Neural progenitor cell (in vitro differentiated cells): Measurements from ENCODE around the gene THBD. TPM values are rescaled to one million over a fixed set of nuclear protein-coding genes. Genes with fewer than 3 reads are reported as not detected.

Experiments used
- DNase-seq: peaks from one replicate; pipeline ENCODE4 v3.0.0-alpha.2; 2016; ENCODE audit warnings: low spot score
- H2AFZ ChIP-seq: fragments of 200-600 bp; sonication (generic); replicated peaks from 2 replicates; pipeline ENCODE4 v1.6.1; 2016; ENCODE audit warnings: antibody characterized with exemption
- H3F3A ChIP-seq: fragments of 200-600 bp; sonication (generic); 2 replicates; pipeline ENCODE4 v1.6.1; 2016; ENCODE audit warnings: antibody characterized with exemption, low read depth
- H3K27ac ChIP-seq: fragments of 200-600 bp; sonication (generic); 2 replicates; pipeline ENCODE4 v1.5.1; 2016; ENCODE audit warnings: mild to moderate bottlenecking
- H3K27me3 ChIP-seq: fragments of 200-600 bp; sonication (generic); 2 replicates; pipeline ENCODE4 v1.6.1; 2016; ENCODE audit warnings: mild to moderate bottlenecking, moderate library complexity
- H3K36me3 ChIP-seq: fragments of 200-600 bp; sonication (generic); 2 replicates; pipeline ENCODE4 v1.5.1; 2016
- H3K4me1 ChIP-seq: fragments of 200-600 bp; sonication (generic); 2 replicates; pipeline ENCODE4 v1.6.1; 2016; ENCODE audit warnings: mixed run types
- H3K4me2 ChIP-seq: fragments of 200-600 bp; sonication (generic); 2 replicates; pipeline ENCODE4 v1.6.1; 2016
- H3K4me3 ChIP-seq: fragments of 200-600 bp; sonication (generic); 2 replicates; pipeline ENCODE4 v1.5.1; 2016
- H3K79me2 ChIP-seq: fragments of 200-600 bp; sonication (generic); 2 replicates; pipeline ENCODE4 v1.6.1; 2016; ENCODE audit warnings: low read depth
- H3K9ac ChIP-seq: fragments of 200-600 bp; sonication (generic); 2 replicates; pipeline ENCODE4 v1.6.1; 2016
- H3K9me3 ChIP-seq: fragments of 200-600 bp; sonication (generic); 2 replicates; pipeline ENCODE4 v1.5.1; 2016; ENCODE audit warnings: low read depth
- H4K20me1 ChIP-seq: fragments of 200-600 bp; sonication (generic); 2 replicates; pipeline ENCODE4 v1.6.1; 2016; ENCODE audit warnings: low read depth
- H3K27ac Mint-ChIP-seq: 3 replicates; pipeline ENCODE4 v1.8.0; 2021; ENCODE audit warnings: mixed read lengths
- H3K27me3 Mint-ChIP-seq: 2 replicates; pipeline ENCODE4 v1.8.0; 2022; ENCODE audit warnings: low read depth, mild to moderate bottlenecking, inconsistent platforms, moderate library complexity, mixed read lengths; ENCODE audit not compliant: insufficient read depth
- H3K36me3 Mint-ChIP-seq: 3 replicates; pipeline ENCODE4 v1.8.0; 2021; ENCODE audit warnings: mixed read lengths
- H3K4me1 Mint-ChIP-seq: 3 replicates; pipeline ENCODE4 v1.8.0; 2021; ENCODE audit warnings: mixed read lengths
- H3K4me3 Mint-ChIP-seq: 3 replicates; pipeline ENCODE4 v1.8.0; 2021; ENCODE audit warnings: mild to moderate bottlenecking, moderate library complexity, mixed read lengths
- H3K9me3 Mint-ChIP-seq: 3 replicates; pipeline ENCODE4 v1.8.0; 2020; ENCODE audit warnings: mixed read lengths
- CTCF ChIP-seq: fragments of 200-600 bp; sonication (generic); IDR thresholded peaks from 2 replicates; pipeline ENCODE4 v1.5.1; 2017; ENCODE audit warnings: antibody characterized with exemption, mild to moderate bottlenecking
- EZH2 ChIP-seq: fragments of 200-600 bp; sonication (generic); IDR thresholded peaks from 2 replicates; pipeline ENCODE4 v1.6.1; 2017; ENCODE audit warnings: antibody characterized with exemption, mild to moderate bottlenecking, moderate library complexity
- EZH2phosphoT487 ChIP-seq: fragments of 200-600 bp; sonication (generic); IDR thresholded peaks from 2 replicates; pipeline ENCODE4 v1.6.1; 2017; ENCODE audit warnings: antibody characterized with exemption
- total RNA-seq: library from RNA; depleted of rRNA; stranded (reverse); fragments of >200 nt; gene quantifications from 2 replicates; pipeline ENCODE4 v1.2.3, GENCODE V29; 2015; ENCODE audit warnings: low replicate concordance

THBD gene
- total RNA-seq, 1 donor from 2014 or later: 0.15 TPM

- Histone ChIP-seq H3F3A (no peaks in the 10 kb centered on the region), H3K27ac (no peak overlapping the region), H3K4me3 (no peak overlapping the region), H3K27me3 (no peaks in the 10 kb centered on the region), H3K9me3 (no peaks in the 10 kb centered on the region), H3K4me2 (no peak overlapping the region), H2AFZ (no peak overlapping the region), H3K36me3 (no peaks in the 10 kb centered on the region), H3K4me1 (peaks cover 11% of the 10 kb centered on the region), H4K20me1 (no peaks in the 10 kb centered on the region), H3K79me2 (no peaks in the 10 kb centered on the region), H3K9ac (no peak overlapping the region)
- no peak for DNase-seq
- Mint-ChIP-seq H3K27ac (no peak overlapping the region), H3K27me3 (peaks cover 6% of the 10 kb centered on the region), H3K4me3 (no peak overlapping the region), H3K36me3 (no peaks in the 10 kb centered on the region), H3K9me3 (no peaks in the 10 kb centered on the region), H3K4me1 (peaks cover 20% of the 10 kb centered on the region)
- TF ChIP-seq EZH2phosphoT487: no peak
- TF ChIP-seq EZH2: no peak
- no peak for TF ChIP-seq CTCF
Measured at GRCh38 chr20:23060629-23061028, 11.2 kb upstream of the THBD start.

- Histone ChIP-seq H3K9me3 (no peaks in the 10 kb centered on the region), H3F3A (no peaks in the 10 kb centered on the region), H3K9ac (no peak overlapping the region), H3K79me2 (no peaks in the 10 kb centered on the region), H2AFZ (no peak overlapping the region), H3K27me3 (no peaks in the 10 kb centered on the region), H3K27ac (no peak overlapping the region), H3K4me1 (peaks cover 4% of the 10 kb centered on the region), H3K4me3 (no peak overlapping the region), H3K36me3 (no peaks in the 10 kb centered on the region), H3K4me2 (no peak overlapping the region), H4K20me1 (no peaks in the 10 kb centered on the region)
- no peak overlapping the region for H3K4me3 Mint-ChIP-seq
- no peak for DNase-seq
- H3K27ac Mint-ChIP-seq: no peak overlapping the region
- TF ChIP-seq EZH2phosphoT487: no peak
- H3K9me3 Mint-ChIP-seq: no peaks in the 10 kb centered on the region
- H3K4me1 Mint-ChIP-seq: peaks cover 13% of the 10 kb centered on the region
- H3K36me3 Mint-ChIP-seq: no peaks in the 10 kb centered on the region
- H3K27me3 Mint-ChIP-seq: peaks cover 6% of the 10 kb centered on the region
Measured at GRCh38 chr20:23059846-23060245, 10.4 kb upstream of the THBD start.

- Histone ChIP-seq H3K4me1 (no peaks in the 10 kb centered on the region), H3K27ac (no peak overlapping the region), H3K36me3 (no peaks in the 10 kb centered on the region), H3F3A (no peaks in the 10 kb centered on the region), H2AFZ (no peak overlapping the region), H3K27me3 (peaks cover 5% of the 10 kb centered on the region), H3K4me3 (no peak overlapping the region), H3K79me2 (no peaks in the 10 kb centered on the region), H3K9me3 (no peaks in the 10 kb centered on the region), H4K20me1 (no peaks in the 10 kb centered on the region), H3K9ac (no peak overlapping the region), H3K4me2 (no peak overlapping the region)
- H3K27me3 Mint-ChIP-seq: peaks cover 6% of the 10 kb centered on the region
- no peak for TF ChIP-seq EZH2phosphoT487
- TF ChIP-seq EZH2: no peak
- TF ChIP-seq CTCF: no peak
- no peaks in the 10 kb centered on the region for H3K9me3 Mint-ChIP-seq
- no peaks in the 10 kb centered on the region for H3K36me3 Mint-ChIP-seq
- no peak overlapping the region for H3K4me3 Mint-ChIP-seq
- no peak overlapping the region for H3K27ac Mint-ChIP-seq
- peaks cover 9% of the 10 kb centered on the region for H3K4me1 Mint-ChIP-seq
- no peak for DNase-seq
Measured at GRCh38 chr20:23059001-23059400, 9.5 kb upstream of the THBD start.

- Mint-ChIP-seq H3K4me1 (peaks cover 9% of the 10 kb centered on the region), H3K9me3 (no peaks in the 10 kb centered on the region), H3K27me3 (peaks cover 6% of the 10 kb centered on the region), H3K4me3 (no peak overlapping the region), H3K27ac (no peak overlapping the region), H3K36me3 (no peaks in the 10 kb centered on the region)
- no peaks in the 10 kb centered on the region for H3F3A ChIP-seq
- DNase-seq: no peak
- TF ChIP-seq EZH2 (no peak), CTCF (no peak), EZH2phosphoT487 (no peak)
- H3K27me3 ChIP-seq: peaks cover 12% of the 10 kb centered on the region
- no peaks in the 10 kb centered on the region for H3K79me2 ChIP-seq
- no peak overlapping the region for H3K27ac ChIP-seq
- no peak overlapping the region for H3K4me3 ChIP-seq
- no peaks in the 10 kb centered on the region for H3K9me3 ChIP-seq
- H3K36me3 ChIP-seq: no peaks in the 10 kb centered on the region
- no peak overlapping the region for H3K9ac ChIP-seq
- no peaks in the 10 kb centered on the region for H3K4me1 ChIP-seq
- no peak overlapping the region for H2AFZ ChIP-seq
- no peaks in the 10 kb centered on the region for H4K20me1 ChIP-seq
- H3K4me2 ChIP-seq: no peak overlapping the region
Measured at GRCh38 chr20:23058240-23058639, 8.8 kb upstream of the THBD start.
